Esophagus muscularis mucosa (tissue), 4 donors: Measurements from ENCODE around the gene TULP3. TPM values are rescaled to one million over a fixed set of nuclear protein-coding genes. Genes with fewer than 3 reads are reported as not detected.

Experiments
- DNase-seq: peaks from one replicate; pipeline ENCODE4 v3.0.0-alpha.2; 2017; ENCODE audit errors: extremely low spot score
- H3K27ac ChIP-seq, 4 donors: fragments of 200-600 bp; sonication (generic); replicated peaks in 1 of 4; 1 replicate in 3 of 4; 2 replicates in 1 of 4; pipeline ENCODE4 v1.5.1; 2016 to 2019; ENCODE audit warnings: mild to moderate bottlenecking in 1 of 4
- H3K27me3 ChIP-seq, 4 donors: fragments of 200-600 bp; sonication (generic); one replicate each; pipeline versions ENCODE4 v1.5.1 to v1.6.0; 2016 to 2019
- H3K36me3 ChIP-seq, 4 donors: fragments of 200-600 bp; sonication (generic); one replicate each; pipeline ENCODE4 v1.5.1; 2016 to 2019
- H3K4me1 ChIP-seq, 4 donors: fragments of 200-600 bp; sonication (generic); one replicate each; pipeline ENCODE4 v1.5.1; 2016 to 2019
- H3K4me3 ChIP-seq, 4 donors: fragments of 200-600 bp; sonication (generic); 1 replicate in 2 of 4; 2 replicates in 2 of 4; pipeline ENCODE4 v1.5.1; 2016 to 2019; ENCODE audit warnings: mild to moderate bottlenecking in 4 of 4, moderate library complexity in 1 of 4
- H3K9me3 ChIP-seq, 4 donors: fragments of 200-600 bp; sonication (generic); 1 replicate in 3 of 4; 2 replicates in 1 of 4; pipeline ENCODE4 v1.5.1; 2016 to 2019
- CTCF ChIP-seq, 3 experiments: fragments of 200-600 bp in 2 of 3; fragments of 450-650 bp in 1 of 3; sonication (generic) in 2 of 3; IDR thresholded peaks; one replicate each; pipeline ENCODE4 v1.5.1; 2017 to 2019; ENCODE audit warnings: antibody characterized with exemption in 3 of 3, mild to moderate bottlenecking in 2 of 3, moderate library complexity in 1 of 3
- EP300 ChIP-seq: sonication (generic); formaldehyde crosslinking; IDR thresholded peaks from one replicate; pipeline ENCODE4 v1.6.1; 2017; ENCODE audit warnings: antibody characterized with exemption
- POLR2A ChIP-seq: fragments of 450-650 bp; IDR thresholded peaks from one replicate; pipeline ENCODE4 v1.6.1; 2017; ENCODE audit warnings: antibody characterized with exemption, moderate library complexity, mild to moderate bottlenecking, low read depth
- POLR2AphosphoS5 ChIP-seq, 2 donors: sonication (generic); formaldehyde crosslinking; IDR thresholded peaks; one replicate each; pipeline ENCODE4 v1.6.1; 2017; ENCODE audit warnings: antibody characterized with exemption in 2 of 2
- WGBS: methylation state at CpG from one replicate; pipeline ENCODE4 v1.1.5; 2018; 5-methylcytosine and 5-hydroxymethylcytosine counted together
- intact Hi-C: fragments of 100-400 bp; cut with DNase I; formaldehyde crosslinking; loops from one replicate; pipeline ENCODE4 v1.15.1; 2023
- total RNA-seq, 4 donors: library from RNA; depleted of rRNA; stranded (reverse); fragments of >200 nt; gene quantifications; one replicate each; pipeline versions ENCODE4 v1.1.0 to v1.2.1, GENCODE V29; 2016

The TULP3 gene
- total RNA-seq, 4 donors from 2014 or later = 19.1 to 35.7 (median 27.4) TPM

DNA sequence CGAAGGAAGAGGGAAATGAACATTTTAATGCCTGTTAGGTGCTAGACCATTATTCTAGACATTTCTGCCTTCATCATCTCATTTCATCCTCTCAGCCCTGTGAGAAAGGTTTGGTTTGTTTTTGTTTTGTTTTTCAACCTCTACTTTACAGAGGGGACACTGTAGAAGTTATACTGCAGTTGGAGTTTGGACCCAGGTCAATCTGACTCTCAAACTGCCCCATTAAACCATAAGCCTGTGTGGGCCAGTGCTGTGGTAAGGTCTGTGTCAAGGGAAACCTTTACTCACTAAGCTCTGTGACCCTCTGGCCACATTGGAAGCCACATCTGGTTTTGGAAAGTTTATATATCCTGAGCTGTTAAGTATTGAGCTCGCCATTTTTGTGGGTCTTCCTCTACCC, 77.0 kb downstream of the TULP3 start:
- intact Hi-C loops = no loop called here
- WGBS = 94% methylated on average over 2 of the region's 2 CpGs

GRCh38 chr12:2970744-2971143, 80.1 kb downstream of the TULP3 start:
- Histone ChIP-seq H3K27ac (no peak overlapping the region), H3K4me1 (peaks cover 0 to 6% (median 4%) of the 10 kb centered on the region in 4 donors), H3K4me3 (no peak overlapping the region), H3K27me3 (no peaks in the 10 kb centered on the region), H3K9me3 (no peaks in the 10 kb centered on the region), H3K36me3 (peaks cover 0 to 7% (median 0%) of the 10 kb centered on the region in 4 donors)
- DNase-seq = no peak
- intact Hi-C loops = no loop called here
- WGBS = 81% methylated on average over 10 of the region's 10 CpGs
- TF ChIP-seq POLR2A (no peak), POLR2AphosphoS5 (IDR thresholded peaks at IDR 0.05) (no peak), CTCF (IDR thresholded peaks at IDR 0.05) (no peak), EP300 (no peak)

More for the DNA sequence above, 77.0 kb downstream of the TULP3 start:
- Histone ChIP-seq H3K4me3 (no peak overlapping the region), H3K4me1 (peaks cover 2 to 10% (median 8%) of the 10 kb centered on the region in 4 donors), H3K9me3 (no peaks in the 10 kb centered on the region), H3K27ac (no peak overlapping the region), H3K27me3 (peaks cover 0 to 10% (median 0%) of the 10 kb centered on the region in 4 donors), H3K36me3 (peaks cover 0 to 7% (median 0%) of the 10 kb centered on the region in 4 donors)
- DNase-seq = no peak
- TF ChIP-seq POLR2AphosphoS5 (IDR thresholded peaks at IDR 0.05) (no peak), POLR2A (no peak), EP300 (no peak), CTCF (IDR thresholded peaks at IDR 0.05) (no peak)

DNA sequence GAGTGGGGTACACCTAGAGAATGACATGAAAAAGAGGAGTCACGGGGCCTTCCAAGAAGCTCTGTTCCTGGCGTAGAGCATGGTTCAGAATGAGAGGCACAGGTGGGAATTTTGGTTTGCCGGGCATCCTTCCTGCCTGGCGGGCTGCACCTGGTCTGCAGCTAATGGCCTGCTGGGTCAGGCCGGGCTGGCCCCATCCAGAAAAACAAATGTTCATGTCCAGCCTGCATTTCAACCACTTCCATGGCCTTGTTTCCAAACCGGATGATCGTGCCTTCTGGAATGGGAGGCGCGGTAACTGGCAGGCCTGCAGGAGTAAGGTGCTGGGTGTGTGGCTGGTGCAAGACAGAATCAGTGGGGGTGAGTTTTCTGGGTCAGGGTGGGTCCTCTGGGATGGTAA, 82.9 kb downstream of the TULP3 start:
- no peaks in the 10 kb centered on the region for H3K9me3 ChIP-seq
- peaks cover 3 to 6% (median 6%) of the 10 kb centered on the region in 4 donors for H3K4me1 ChIP-seq
- intact Hi-C loops = no loop called here
- no peak overlapping the region for H3K4me3 ChIP-seq
- DNase-seq = no peak
- peaks cover 0 to 7% (median 2%) of the 10 kb centered on the region in 4 donors for H3K36me3 ChIP-seq
- WGBS = 94% methylated on average over 9 of the region's 9 CpGs
- H3K27me3 ChIP-seq = no peaks in the 10 kb centered on the region
- no peak for TF ChIP-seq EP300
- TF ChIP-seq POLR2A = no peak
- no peak for TF ChIP-seq POLR2AphosphoS5 (IDR thresholded peaks at IDR 0.05)
- TF ChIP-seq CTCF (IDR thresholded peaks at IDR 0.05) = no peak
- no peak overlapping the region for H3K27ac ChIP-seq

DNA sequence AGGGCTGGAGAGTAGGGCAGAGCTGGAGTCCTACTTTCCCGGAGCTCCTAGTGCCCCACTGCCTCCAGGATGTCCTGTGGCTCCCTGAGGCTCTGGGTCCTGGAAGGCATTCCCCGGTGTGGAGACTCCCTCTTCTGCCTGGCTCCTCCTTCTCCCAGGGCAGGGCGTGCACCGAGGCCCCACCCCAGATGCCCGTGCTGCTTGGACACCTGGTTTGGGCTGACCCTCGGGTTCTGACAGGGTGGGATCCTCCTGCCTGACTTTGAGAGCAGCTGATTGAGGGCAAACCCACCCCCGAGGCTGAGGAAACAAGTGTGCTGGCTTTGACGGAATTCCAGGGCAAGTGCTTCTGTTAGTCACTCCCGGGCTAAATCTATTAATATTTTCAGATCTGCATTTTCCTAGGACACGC, 83.9 kb downstream of the TULP3 start:
- no peaks in the 10 kb centered on the region for H3K27me3 ChIP-seq
- peaks cover 3 to 6% (median 6%) of the 10 kb centered on the region in 4 donors for H3K4me1 ChIP-seq
- no peak overlapping the region for H3K4me3 ChIP-seq
- no peaks in the 10 kb centered on the region for H3K9me3 ChIP-seq
- H3K36me3 ChIP-seq = peaks cover 0 to 12% (median 6%) of the 10 kb centered on the region in 4 donors
- intact Hi-C loops = no loop called here
- no peak for DNase-seq
- WGBS = 63% methylated on average over 10 of the region's 10 CpGs
- TF ChIP-seq POLR2A (no peak), CTCF (IDR thresholded peaks at IDR 0.05) (no peak), EP300 (no peak), POLR2AphosphoS5 (IDR thresholded peaks at IDR 0.05) (no peak)
- no peak overlapping the region for H3K27ac ChIP-seq

GRCh38 chr12:2976581-2976996, 85.9 kb downstream of the TULP3 start:
- no peaks in the 10 kb centered on the region for H3K27me3 ChIP-seq
- no peak for DNase-seq
- no peaks in the 10 kb centered on the region for H3K9me3 ChIP-seq
- peaks cover 3 to 6% (median 6%) of the 10 kb centered on the region in 4 donors for H3K4me1 ChIP-seq
- peaks cover 0 to 16% (median 7%) of the 10 kb centered on the region in 4 donors for H3K36me3 ChIP-seq
- TF ChIP-seq EP300 = no peak
- no peak overlapping the region for H3K27ac ChIP-seq
- intact Hi-C loops = no loop called here
- no peak overlapping the region for H3K4me3 ChIP-seq
- no CpG with 5 or more reads among the region's 6 CpGs for WGBS
